Peyer's patch (tissue), 4 donors: ENCODE data around the gene EFHC1.

Experiments used
- CTCF ChIP-seq, 6 experiments: fragments of 450-650 bp in 4 of 6; fragments of 200-600 bp in 2 of 6; sonication (generic) in 1 of 6; IDR thresholded peaks; one replicate each; pipeline ENCODE4 v1.5.1; 2017 to 2019; ENCODE audit warnings: antibody characterized with exemption in 6 of 6, mild to moderate bottlenecking in 3 of 6, moderate library complexity in 1 of 6
- POLR2A ChIP-seq, 2 donors: fragments of 450-650 bp; IDR thresholded peaks; one replicate each; pipeline ENCODE4 v1.5.1; 2017; ENCODE audit warnings: antibody characterized with exemption in 2 of 2, mild to moderate bottlenecking in 2 of 2, moderate library complexity in 2 of 2

GRCh38 chr6:52566853-52567279 is 146.7 kb downstream of the EFHC1 start:
- TF ChIP-seq CTCF (IDR thresholded peaks at IDR 0.05) (no peak), POLR2A (IDR thresholded peaks at IDR 0.05) (no peak)
